ENCODE data around the gene BCL2L2.
"Not testable (repeated sequence)": the region's sequence is repeated elsewhere in the genome, so short reads cannot be mapped to it uniquely, and the experiment has no call there.

Gene BCL2L2

GRCh38 chr14:23300687-23301223, 5.9 kb upstream of the BCL2L2 start:
- peak; percentile 37 for DNase-seq

GRCh38 chr14:23301288-23301968, 5.2 kb upstream of the BCL2L2 start:
- peak; percentile 100 for DNase-seq

GRCh38 chr14:23301969-23302289, 4.7 kb upstream of the BCL2L2 start:
- no peak for DNase-seq

- DNase-seq: peak; percentile 60
Observed at GRCh38 chr14:23302290-23303225, 4.1 kb upstream of the BCL2L2 start, which contains the start of gene PPP1R3E. TSS of gene PPP1R3E (minus strand) at chr14:23302859. CDS start at chr14:23302576, 283 bp downstream.

- no peak for DNase-seq
Observed at GRCh38 chr14:23307146-23307530, 505 bp downstream of the BCL2L2 start.

- peak; percentile 37 for DNase-seq
Observed at GRCh38 chr14:23307687-23308644, 1.3 kb downstream of the BCL2L2 start.

- DNase-seq: no peak
Observed at GRCh38 chr14:23308721-23309445, 2.2 kb downstream of the BCL2L2 start.

GRCh38 chr14:23310546-23310945, 3.9 kb downstream of the BCL2L2 start:
- DNase-seq: no peak

- DNase-seq: no peak
Observed at GRCh38 chr14:23316300-23316699, 9.7 kb downstream of the BCL2L2 start.

- DNase-seq: no peak
Observed at GRCh38 chr14:23319746-23320583, 13.3 kb downstream of the BCL2L2 start.

GRCh38 chr14:23320584-23321571, 14.2 kb downstream of the BCL2L2 start, which contains the start of gene PABPN1:
TSS of gene PABPN1 (plus strand) at chr14:23321457. CDS start at chr14:23321470, 13 bp downstream.
- DNase-seq: peak; percentile 100

GRCh38 chr14:23321572-23322547, 15.2 kb downstream of the BCL2L2 start:
- DNase-seq: peak; percentile 44

GRCh38 chr14:23322568-23323517, 16.2 kb downstream of the BCL2L2 start:
- DNase-seq: peak; percentile 14

GRCh38 chr14:23323838-23324454, 17.3 kb downstream of the BCL2L2 start:
- no peak for DNase-seq

- DNase-seq: no peak
Observed at GRCh38 chr14:23324455-23324846, 17.8 kb downstream of the BCL2L2 start.

GRCh38 chr14:23324993-23325392, 18.4 kb downstream of the BCL2L2 start:
- DNase-seq: no peak

GRCh38 chr14:23325746-23326145, 19.1 kb downstream of the BCL2L2 start:
- DNase-seq: not testable (repeated sequence)

Data from suppressor macrophage treated with lipopolysaccharide for 4 hours (primary cell).